Body of pancreas (tissue), 4 donors: ENCODE results near the gene TMF1.

Source experiments
- CTCF ChIP-seq, 7 experiments: fragments of 450-650 bp in 4 of 7; fragments of 200-600 bp in 3 of 7; sonication (generic) in 3 of 7; IDR thresholded peaks; one replicate each; pipeline ENCODE4 v1.5.1; 2016 to 2019; ENCODE audit warnings: antibody characterized with exemption in 7 of 7
- POLR2A ChIP-seq, 3 donors: fragments of 450-650 bp; IDR thresholded peaks; one replicate each; pipeline ENCODE4 v1.6.1; 2016; ENCODE audit warnings: antibody characterized with exemption in 3 of 3, mild to moderate bottlenecking in 2 of 3

GRCh38 chr3:69009559-69010410 lies 42.3 kb downstream of the TMF1 start:
- TF ChIP-seq CTCF (IDR thresholded peaks at IDR 0.05) (no peak), POLR2A (IDR thresholded peaks at IDR 0.05) (no peak)
